K562 (cell line): ENCODE data around the gene RUNDC3A. TPM values are rescaled to one million over a fixed set of nuclear protein-coding genes. Genes with fewer than 3 reads are reported as not detected.

ENCODE experiments used
- ATAC-seq: fragments of 200-7000 bp; cut with Tn5 transposase; 3 replicates; pipeline ENCODE4 v1.9.1; 2020; ENCODE audit warnings: moderate library complexity
- BruUV-seq: library from RNA; stranded (reverse); fragments of 400-500 nt; replicated peaks from 2 replicates; lab custom pipeline; 2021; lab: Mats Ljungman, UMichigan
- CTCF ChIA-PET: fragments of 300-600 bp; formaldehyde crosslinking; extraction: SDS; loops from one replicate; lab custom pipeline; 2021; ENCODE audit warnings: low intra/inter-chr PET ratio; lab: Yijun Ruan, JAX
- POLR2A ChIA-PET: fragments of 300-600, 350-650 bp; sonication (Branson Sonifier 250); formaldehyde crosslinking; extraction: SDS; loops from one replicate; lab custom pipeline; 2021; ENCODE audit warnings: antibody characterized with exemption, inconsistent platforms; lab: Yijun Ruan, JAX
- DNase-seq, 4 experiments: peaks; one replicate each; pipeline versions ENCODE4 v3.0.0 to v3.0.0-alpha.2; 2011 to 2018; ENCODE audit warnings: low spot score in 3 of 4, mixed read lengths in 3 of 4; ENCODE audit errors: extremely low read depth in 1 of 4
- FAIRE-seq: peaks from 2 replicates; lab custom pipeline; 2011; peaks lifted over from hg19 to GRCh38; lab: Jason Lieb, UNC
- H2AFZ ChIP-seq: 2 replicates; pipeline ENCODE4 v1.6.0; 2011; ENCODE audit warnings: low read depth, low read length, control low read depth, inconsistent platforms
- H3K27ac ChIP-seq: fragments of 200-600 bp; 3 replicates; pipeline ENCODE4 v1.8.0; 2011; ENCODE audit warnings: low read depth, mild to moderate bottlenecking, control low read depth, inconsistent platforms, low read length, moderate library complexity, mixed read lengths; ENCODE audit errors: extremely low read depth
- H3K27me3 ChIP-seq, 2 experiments: fragments of 300-600 bp in 1 of 2; 2 replicates in 1 of 2; 3 replicates in 1 of 2; pipeline versions ENCODE4 v1.6.0 to v1.8.0; 2011; ENCODE audit warnings: inconsistent platforms in 2 of 2, low read length in 2 of 2, mild to moderate bottlenecking in 1 of 2, mixed read lengths in 1 of 2, moderate library complexity in 1 of 2; ENCODE audit not compliant: control insufficient read depth in 2 of 2, insufficient read depth in 2 of 2
- H3K36me3 ChIP-seq: fragments of 300-600 bp; 3 replicates; pipeline ENCODE4 v1.8.0; 2011; ENCODE audit warnings: mild to moderate bottlenecking, low read length, inconsistent platforms; ENCODE audit not compliant: control insufficient read depth, insufficient read depth
- H3K4me1 ChIP-seq, 2 experiments: fragments of 200-600 bp in 1 of 2; replicated peaks in 1 of 2; 2 replicates in 1 of 2; 3 replicates in 1 of 2; pipeline versions ENCODE4 v1.5.1 to v1.8.0; 2011; ENCODE audit warnings: inconsistent platforms in 2 of 2, low read length in 2 of 2, mild to moderate bottlenecking in 1 of 2, mixed read lengths in 1 of 2, moderate library complexity in 1 of 2; ENCODE audit not compliant: control insufficient read depth in 2 of 2, insufficient read depth in 2 of 2
- H3K4me2 ChIP-seq: 2 replicates; pipeline ENCODE4 v1.6.1; 2011; ENCODE audit warnings: low read length, control low read depth, inconsistent platforms, mixed read lengths; ENCODE audit not compliant: insufficient read depth
- H3K4me3 ChIP-seq: fragments of 200-600 bp; sonication (generic), shearing (Covaris generic); 2 replicates; pipeline ENCODE4 v1.5.1; 2016; ENCODE audit warnings: control low read depth, inconsistent platforms
- H3K79me2 ChIP-seq: fragments of 200-600 bp; 3 replicates; pipeline ENCODE4 v1.8.0; 2011; ENCODE audit warnings: low read length, inconsistent platforms; ENCODE audit not compliant: control insufficient read depth, insufficient read depth
- H3K9ac ChIP-seq, 2 experiments: 2 replicates each; pipeline versions ENCODE4 v1.6.0 to v1.6.1; 2011; ENCODE audit warnings: low read depth in 2 of 2, low read length in 2 of 2, control low read depth in 1 of 2, inconsistent platforms in 1 of 2, mild to moderate bottlenecking in 1 of 2, mixed read lengths in 1 of 2; ENCODE audit not compliant: insufficient read depth in 1 of 2
- H3K9me1 ChIP-seq: one replicate; pipeline ENCODE4 v1.6.0; 2011; ENCODE audit warnings: inconsistent platforms, mild to moderate bottlenecking, low read length, moderate library complexity; ENCODE audit not compliant: control insufficient read depth, insufficient read depth
- H3K9me3 ChIP-seq: replicated peaks from 2 replicates; pipeline ENCODE4 v1.5.1; 2011; ENCODE audit warnings: low read depth, low read length, inconsistent platforms; ENCODE audit not compliant: control insufficient read depth, insufficient read depth
- H4K20me1 ChIP-seq: replicated peaks from 2 replicates; pipeline ENCODE4 v1.6.1; 2011; ENCODE audit warnings: low read length, inconsistent platforms, mixed read lengths; ENCODE audit not compliant: control insufficient read depth, insufficient read depth
- CBX1 ChIP-seq: sonication (generic); IDR thresholded peaks from 2 replicates; pipeline ENCODE4 v1.6.1; 2016; ENCODE audit warnings: antibody characterized with exemption, low read depth, mild to moderate bottlenecking
- CBX5 ChIP-seq: IDR thresholded peaks from 2 replicates; pipeline ENCODE4 v1.6.1; 2014; ENCODE audit warnings: low read depth, borderline replicate concordance
- CEBPZ ChIP-seq: fragments of 150-350 bp; IDR thresholded peaks from 2 replicates; pipeline ENCODE4 v1.6.1; 2014; ENCODE audit warnings: low read depth, mild to moderate bottlenecking, low read length, borderline replicate concordance
- FIP1L1 ChIP-seq: fragments of 200-400 bp; formaldehyde crosslinking; IDR thresholded peaks from 2 replicates; pipeline ENCODE4 v1.6.1; 2018; ENCODE audit warnings: mild to moderate bottlenecking, low read depth, low read length; ENCODE audit not compliant: poor library complexity, severe bottlenecking
- HDAC2 ChIP-seq: fragments of 450-650 bp; IDR thresholded peaks from 2 replicates; pipeline ENCODE4 v1.6.1; 2016; ENCODE audit warnings: mild to moderate bottlenecking
- ILK ChIP-seq: fragments of 450-650 bp; IDR thresholded peaks from 2 replicates; pipeline ENCODE4 v1.6.1; 2016; ENCODE audit warnings: missing genetic modification characterization, low read depth, mild to moderate bottlenecking, missing compliant biosample characterization, moderate library complexity, borderline replicate concordance
- MAFK ChIP-seq: IDR thresholded peaks from 2 replicates; pipeline ENCODE4 v1.6.1; 2011; ENCODE audit warnings: low read length, improper control_type of control experiment
- MAZ ChIP-seq, 2 experiments: fragments of 450-650 bp in 1 of 2; sonication (generic) in 1 of 2; formaldehyde crosslinking; IDR thresholded peaks in 1 of 2; conservative IDR thresholded peaks in 1 of 2; 2 replicates each; pipeline versions ENCODE4 v1.4.0 to v1.5.0; 2020; ENCODE audit warnings: mild to moderate bottlenecking in 1 of 2, missing genetic modification reagents in 1 of 2
- SIN3B ChIP-seq: fragments of 450-650 bp; IDR thresholded peaks from 2 replicates; pipeline ENCODE4 v1.6.1; 2017; ENCODE audit warnings: low read depth, mild to moderate bottlenecking, moderate library complexity
- TRIM24 ChIP-seq, 2 experiments: fragments of 450-650 bp; IDR thresholded peaks; 2 replicates each; pipeline ENCODE4 v1.6.1; 2016
- ZBTB26 ChIP-seq: fragments of 450-650 bp; formaldehyde crosslinking; IDR thresholded peaks from 2 replicates; pipeline ENCODE4 v1.4.0; 2022; ENCODE audit warnings: missing genetic modification characterization
- WGBS: fragments of 100-300 bp; shearing (Covaris generic); methylation state at CpG from one replicate; pipeline ENCODE4 v1.1.6; 2016; ENCODE audit warnings: low coverage, mixed read lengths; ENCODE audit not compliant: insufficient coverage; ENCODE audit errors: missing lambda C conversion rate; 5-methylcytosine and 5-hydroxymethylcytosine counted together
- in situ Hi-C: fragments of 300-500 bp; cut with MboI; formaldehyde crosslinking; loops from 4 replicates; pipeline ENCODE4 v1.15.0; 2018; ENCODE audit warnings: inconsistent platforms, mixed read lengths
- intact Hi-C: fragments of 100-400 bp; cut with micrococcal nuclease; formaldehyde crosslinking; loops from 2 replicates; pipeline ENCODE4 v1.14.2; 2022
- polyA plus RNA-seq, 8 experiments: library from polyadenylated mRNA; depleted of rRNA in 4 of 8; stranded (reverse) in 5 of 8; unstranded in 3 of 8; fragments of >200 nt; fragmentation: Nextera tagmentation in 2 of 8; fragmentation: Illumina TruSeq in 1 of 8; extraction: Ambion mirVana in 2 of 8; extraction: Trizol in 1 of 8; gene quantifications; 2 replicates each; pipeline versions ENCODE4 v1.2.1 to v1.2.3, GENCODE V29; 2011 to 2014; ENCODE audit warnings: inconsistent platforms in 1 of 8, missing spikeins in 1 of 8
- total RNA-seq, 7 experiments: library from RNA; depleted of rRNA in 6 of 7; stranded (reverse); fragments of >200 nt in 6 of 7; fragmentation: Illumina TruSeq in 2 of 7; extraction: Trizol in 2 of 7; gene quantifications; 2 replicates each; pipeline versions ENCODE4 v1.2.1 to v1.2.3, GENCODE V29; 2011 to 2021; ENCODE audit warnings: low replicate concordance in 1 of 7
- TF ChIP-seq, protein P1 (sequence below): sonication (generic); formaldehyde crosslinking; IDR thresholded peaks from 2 replicates; pipeline ENCODE4 v1.8.0; 2022; ENCODE audit warnings: mild to moderate bottlenecking, missing genetic modification reagents, borderline replicate concordance
- TF ChIP-seq, protein P2 (sequence below): sonication (generic); formaldehyde crosslinking; IDR thresholded peaks from 2 replicates; pipeline ENCODE4 v1.8.0; 2022; ENCODE audit warnings: missing genetic modification reagents, mild to moderate bottlenecking, moderate library complexity, borderline replicate concordance

The RUNDC3A gene
- total and polyA plus RNA-seq, 9 of the 15 experiments (the other 6 are each of a cell fraction or from before 2014, with no cell fraction given): not detected

GRCh38 chr17:44349553-44350070, 41.2 kb downstream of the RUNDC3A start:
- Histone ChIP-seq H3K79me2 (no peaks in the 10 kb centered on the region), H3K27me3 (no peaks in the 10 kb centered on the region), H3K9ac (no peak overlapping the region), H4K20me1 (0 out of 2 replicates have a peak, but pooled peaks cover 4% of the 10 kb centered on the region), H3K9me1 (no peaks in the 10 kb centered on the region), H3K4me1 (peaks cover 4 to 52% of the 10 kb centered on the region in 2 experiments; a peak in 3 of 5 replicates), H3K27ac (no peak overlapping the region), H3K9me3 (no peaks in the 10 kb centered on the region), H3K36me3 (peaks cover 5% of the 10 kb centered on the region; the same call in 1 of the 3 replicates), H3K4me2 (no peak overlapping the region), H3K4me3 (no peak overlapping the region), H2AFZ (no peak overlapping the region)
- ChIA-PET CTCF (interaction anchor here (0.8 to 3.8 kb wide), 2 partner anchors 95 to 138 kb away, joined by 3 to 42 read pairs; no protein-coding TSS in a partner anchor), POLR2A (interaction anchor here (0.5 to 1.8 kb wide), 6 partner anchors 9 to 198 kb away, joined by 3 to 6 read pairs (median 3); no protein-coding TSS in a partner anchor)
- in situ Hi-C loops (loop anchor here (25.0 kb wide), 1 partner anchor 412 kb away; the partner anchor contains the start of gene PPY), intact Hi-C loops (no loop called here)
- no peak for ATAC-seq
- FAIRE-seq: no peak
- no peak for DNase-seq
- BruUV-seq: no TSS peak
- 63% methylated on average over 12 of the region's 12 CpGs for WGBS
- TF ChIP-seq, protein P1, sequence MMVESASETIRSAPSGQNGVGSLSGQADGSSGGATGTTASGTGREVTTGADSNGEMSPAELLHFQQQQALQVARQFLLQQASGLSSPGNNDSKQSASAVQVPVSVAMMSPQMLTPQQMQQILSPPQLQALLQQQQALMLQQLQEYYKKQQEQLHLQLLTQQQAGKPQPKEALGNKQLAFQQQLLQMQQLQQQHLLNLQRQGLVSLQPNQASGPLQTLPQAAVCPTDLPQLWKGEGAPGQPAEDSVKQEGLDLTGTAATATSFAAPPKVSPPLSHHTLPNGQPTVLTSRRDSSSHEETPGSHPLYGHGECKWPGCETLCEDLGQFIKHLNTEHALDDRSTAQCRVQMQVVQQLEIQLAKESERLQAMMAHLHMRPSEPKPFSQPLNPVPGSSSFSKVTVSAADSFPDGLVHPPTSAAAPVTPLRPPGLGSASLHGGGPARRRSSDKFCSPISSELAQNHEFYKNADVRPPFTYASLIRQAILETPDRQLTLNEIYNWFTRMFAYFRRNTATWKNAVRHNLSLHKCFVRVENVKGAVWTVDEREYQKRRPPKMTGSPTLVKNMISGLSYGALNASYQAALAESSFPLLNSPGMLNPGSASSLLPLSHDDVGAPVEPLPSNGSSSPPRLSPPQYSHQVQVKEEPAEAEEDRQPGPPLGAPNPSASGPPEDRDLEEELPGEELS (CRISPR knock-in tag): no peak
- no peak for TF ChIP-seq MAFK
- TF ChIP-seq ZBTB26 (CRISPR knock-in tag): no peak
- no peak for TF ChIP-seq FIP1L1
- TF ChIP-seq TRIM24 (IDR thresholded peaks at IDR 0.05): no peak
- TF ChIP-seq CEBPZ: no peak
- no peak for TF ChIP-seq ILK (tag)
- TF ChIP-seq, protein P2, sequence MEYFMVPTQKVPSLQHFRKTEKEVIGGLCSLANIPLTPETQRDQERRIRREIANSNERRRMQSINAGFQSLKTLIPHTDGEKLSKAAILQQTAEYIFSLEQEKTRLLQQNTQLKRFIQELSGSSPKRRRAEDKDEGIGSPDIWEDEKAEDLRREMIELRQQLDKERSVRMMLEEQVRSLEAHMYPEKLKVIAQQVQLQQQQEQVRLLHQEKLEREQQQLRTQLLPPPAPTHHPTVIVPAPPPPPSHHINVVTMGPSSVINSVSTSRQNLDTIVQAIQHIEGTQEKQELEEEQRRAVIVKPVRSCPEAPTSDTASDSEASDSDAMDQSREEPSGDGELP (CRISPR knock-in tag): no peak
- no peak for TF ChIP-seq MAZ (CRISPR knock-in tag; conservative IDR thresholded peaks at IDR 0.05 in 1 of 2, IDR thresholded peaks at IDR 0.05 in 1 of 2)
- no peak for TF ChIP-seq HDAC2
- no peak for TF ChIP-seq CBX1
- TF ChIP-seq CBX5: no peak
- TF ChIP-seq SIN3B: no peak
